KMS-11 (cell line): ENCODE measurements around the gene TRPV3.

ENCODE experiments used
- H2AFZ ChIP-seq: fragments of 200-600 bp; sonication (generic); 2 replicates; pipeline ENCODE4 v1.6.1; 2016; ENCODE audit warnings: antibody characterized with exemption, mixed run types, low read depth
- H3K27ac ChIP-seq: fragments of 200-600 bp; sonication (generic); 2 replicates; pipeline ENCODE4 v1.6.1; 2016; ENCODE audit warnings: mild to moderate bottlenecking, mixed run types
- H3K27me3 ChIP-seq: fragments of 200-600 bp; sonication (generic); 2 replicates; pipeline ENCODE4 v1.6.1; 2017; ENCODE audit warnings: mild to moderate bottlenecking, low read depth, mixed run types, moderate library complexity; ENCODE audit not compliant: insufficient read depth
- H3K36me3 ChIP-seq: fragments of 200-600 bp; sonication (generic); 2 replicates; pipeline ENCODE4 v1.6.1; 2017; ENCODE audit warnings: mild to moderate bottlenecking, mixed run types; ENCODE audit not compliant: insufficient read depth
- H3K4me1 ChIP-seq: fragments of 200-600 bp; sonication (generic); 2 replicates; pipeline ENCODE4 v1.6.1; 2016; ENCODE audit warnings: mild to moderate bottlenecking, low read depth, mixed run types; ENCODE audit not compliant: poor library complexity, severe bottlenecking
- H3K4me2 ChIP-seq: fragments of 200-600 bp; sonication (generic); 2 replicates; pipeline ENCODE4 v1.7.0; 2016; ENCODE audit warnings: mild to moderate bottlenecking, mixed run types
- H3K4me3 ChIP-seq: fragments of 200-600 bp; sonication (generic); IDR thresholded peaks from 2 replicates; pipeline ENCODE4 v1.6.1; 2017; ENCODE audit warnings: low read depth, low read length, mixed read lengths; ENCODE audit not compliant: insufficient read depth
- H3K79me2 ChIP-seq: fragments of 200-600 bp; sonication (generic); 2 replicates; pipeline ENCODE4 v1.6.1; 2016; ENCODE audit warnings: low read depth, mixed run types; ENCODE audit not compliant: insufficient read depth
- H3K9ac ChIP-seq: fragments of 200-600 bp; sonication (generic); 2 replicates; pipeline ENCODE4 v1.6.1; 2016; ENCODE audit warnings: mild to moderate bottlenecking, mixed run types
- H4K20me1 ChIP-seq: fragments of 200-600 bp; sonication (generic); 2 replicates; pipeline ENCODE4 v1.6.1; 2016; ENCODE audit warnings: mild to moderate bottlenecking, mixed run types; ENCODE audit not compliant: insufficient read depth
- TF ChIP-seq, protein P1 (sequence below): fragments of 200-600 bp; sonication (generic); conservative IDR thresholded peaks from 2 replicates; pipeline ENCODE4 v1.6.1; 2017; ENCODE audit warnings: low read depth, mild to moderate bottlenecking, antibody characterized with exemption, low read length, moderate library complexity, mixed read lengths

The TRPV3 gene

DNA sequence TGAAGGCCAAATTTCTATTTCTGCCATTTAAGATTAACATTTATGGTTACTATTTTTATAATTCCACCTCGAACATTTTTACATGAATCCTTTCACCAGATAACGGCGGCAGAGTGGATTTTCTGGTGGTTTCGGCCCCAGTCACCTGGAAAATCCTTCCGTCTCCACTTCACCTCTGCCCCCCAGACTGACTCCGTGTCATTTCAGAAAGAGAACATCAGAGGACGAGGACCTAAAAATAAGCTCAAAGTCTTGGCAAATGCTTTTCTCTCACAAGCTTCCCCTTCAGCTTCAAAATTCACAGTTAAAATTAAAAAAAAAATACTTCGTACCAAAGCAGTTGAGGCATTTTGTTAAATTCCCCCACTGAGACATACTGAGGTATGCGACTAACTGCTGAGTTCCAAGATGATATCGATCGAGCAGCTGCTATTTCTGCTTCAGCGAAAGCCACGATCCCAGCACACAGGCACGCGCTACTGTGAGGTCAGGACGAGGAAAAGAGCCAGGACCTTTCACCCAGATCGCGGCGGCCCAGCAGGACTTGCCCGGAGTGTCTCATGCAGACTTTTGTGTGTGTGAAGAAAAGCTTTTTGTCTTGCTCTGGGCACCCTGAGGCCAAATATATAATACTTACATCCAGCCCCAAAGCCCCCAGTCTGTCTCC, 45.0 kb downstream of the TRPV3 start:
- H2AFZ ChIP-seq: no peak overlapping the region
- H3K4me1 ChIP-seq: no peaks in the 10 kb centered on the region
- no peaks in the 10 kb centered on the region for H4K20me1 ChIP-seq
- H3K27me3 ChIP-seq: no peaks in the 10 kb centered on the region
- no peaks in the 10 kb centered on the region for H3K36me3 ChIP-seq
- no peak overlapping the region for H3K27ac ChIP-seq
- no peaks in the 10 kb centered on the region for H3K79me2 ChIP-seq
- no peak overlapping the region for H3K4me3 ChIP-seq
- H3K4me2 ChIP-seq: no peak overlapping the region
- TF ChIP-seq, protein P1, sequence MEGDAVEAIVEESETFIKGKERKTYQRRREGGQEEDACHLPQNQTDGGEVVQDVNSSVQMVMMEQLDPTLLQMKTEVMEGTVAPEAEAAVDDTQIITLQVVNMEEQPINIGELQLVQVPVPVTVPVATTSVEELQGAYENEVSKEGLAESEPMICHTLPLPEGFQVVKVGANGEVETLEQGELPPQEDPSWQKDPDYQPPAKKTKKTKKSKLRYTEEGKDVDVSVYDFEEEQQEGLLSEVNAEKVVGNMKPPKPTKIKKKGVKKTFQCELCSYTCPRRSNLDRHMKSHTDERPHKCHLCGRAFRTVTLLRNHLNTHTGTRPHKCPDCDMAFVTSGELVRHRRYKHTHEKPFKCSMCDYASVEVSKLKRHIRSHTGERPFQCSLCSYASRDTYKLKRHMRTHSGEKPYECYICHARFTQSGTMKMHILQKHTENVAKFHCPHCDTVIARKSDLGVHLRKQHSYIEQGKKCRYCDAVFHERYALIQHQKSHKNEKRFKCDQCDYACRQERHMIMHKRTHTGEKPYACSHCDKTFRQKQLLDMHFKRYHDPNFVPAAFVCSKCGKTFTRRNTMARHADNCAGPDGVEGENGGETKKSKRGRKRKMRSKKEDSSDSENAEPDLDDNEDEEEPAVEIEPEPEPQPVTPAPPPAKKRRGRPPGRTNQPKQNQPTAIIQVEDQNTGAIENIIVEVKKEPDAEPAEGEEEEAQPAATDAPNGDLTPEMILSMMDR: no peak
- H3K9ac ChIP-seq: no peak overlapping the region

DNA sequence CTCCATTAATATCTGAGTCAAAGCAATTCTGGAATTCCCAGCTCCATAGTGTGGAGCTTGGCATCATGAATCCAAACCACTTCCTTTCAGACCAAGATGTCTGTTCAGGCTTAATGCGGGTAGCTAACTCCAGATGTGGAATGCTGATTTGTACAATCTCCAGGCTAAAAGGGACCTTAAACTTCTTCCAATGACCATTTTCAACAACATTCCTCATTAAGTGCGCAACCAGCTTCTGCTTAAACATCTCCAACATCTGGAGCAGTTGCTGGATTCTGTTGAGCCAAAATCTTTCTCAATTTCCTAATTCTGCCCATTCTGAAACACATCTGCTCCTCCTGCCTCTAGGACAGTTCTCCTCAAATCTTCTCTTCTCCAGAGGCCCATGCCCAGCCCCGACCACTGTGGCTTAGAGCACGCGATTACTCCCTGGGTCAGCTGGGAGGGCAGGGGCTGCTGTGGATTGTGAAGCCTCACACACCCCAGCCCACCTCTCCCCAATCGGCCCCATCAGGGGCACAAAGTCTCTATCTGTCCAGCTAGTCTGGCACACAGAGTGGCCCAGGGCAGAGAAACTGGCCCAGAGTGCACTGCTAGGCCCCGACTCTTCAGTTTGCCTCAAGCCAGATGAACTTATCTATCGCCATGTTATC, 45.6 kb downstream of the TRPV3 start:
- no peak overlapping the region for H2AFZ ChIP-seq
- no peaks in the 10 kb centered on the region for H4K20me1 ChIP-seq
- H3K4me1 ChIP-seq: no peaks in the 10 kb centered on the region
- no peak overlapping the region for H3K9ac ChIP-seq
- H3K4me3 ChIP-seq: no peak overlapping the region
- H3K36me3 ChIP-seq: no peaks in the 10 kb centered on the region
- H3K27ac ChIP-seq: no peak overlapping the region
- H3K4me2 ChIP-seq: no peak overlapping the region
- no peaks in the 10 kb centered on the region for H3K79me2 ChIP-seq
- no peaks in the 10 kb centered on the region for H3K27me3 ChIP-seq
- TF ChIP-seq, protein P1: no peak

DNA sequence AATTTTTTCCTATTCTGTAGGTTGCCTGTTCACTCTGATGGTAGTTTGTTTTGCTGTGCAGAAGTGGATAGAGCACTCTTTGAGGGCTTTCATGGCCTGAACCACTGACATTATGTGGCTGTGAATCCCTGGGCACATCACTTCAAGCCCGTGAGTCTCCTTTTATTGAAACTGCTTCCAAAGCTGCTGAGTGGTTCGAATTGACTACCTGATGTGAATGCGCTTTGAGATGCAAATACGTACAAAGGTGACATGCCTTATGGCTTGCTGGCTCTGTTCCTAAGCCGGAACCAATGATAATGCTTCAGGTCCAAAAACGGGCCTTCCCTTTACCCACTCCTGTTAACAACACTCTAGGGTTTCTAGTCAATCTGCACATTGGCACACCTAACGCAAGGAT, 47.5 kb downstream of the TRPV3 start:
- H3K79me2 ChIP-seq: no peaks in the 10 kb centered on the region
- no peak overlapping the region for H3K4me2 ChIP-seq

DNA sequence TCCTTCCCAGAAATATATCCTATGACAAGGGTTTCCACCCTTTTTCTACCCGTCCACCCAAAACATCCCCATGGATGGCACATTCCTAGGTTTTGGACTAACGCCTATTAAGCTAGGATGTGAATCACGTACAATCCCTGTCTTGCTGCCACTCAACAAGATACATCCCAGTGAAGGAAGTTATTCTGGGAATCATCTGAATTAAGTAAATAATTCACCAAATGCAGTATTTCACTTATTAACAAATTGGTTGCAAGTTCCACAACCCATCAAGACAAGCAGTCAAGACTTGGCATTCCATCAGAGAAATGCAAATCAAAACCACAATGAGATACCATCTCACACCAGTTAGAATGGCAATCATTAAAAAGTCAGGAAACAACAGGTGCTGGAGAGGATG, 49.7 kb downstream of the TRPV3 start:
- H3K36me3 ChIP-seq: no peaks in the 10 kb centered on the region
- no peaks in the 10 kb centered on the region for H3K79me2 ChIP-seq
- no peak overlapping the region for H3K9ac ChIP-seq
- no peak overlapping the region for H2AFZ ChIP-seq
- TF ChIP-seq, protein P1: no peak
- H3K27ac ChIP-seq: no peak overlapping the region
- no peaks in the 10 kb centered on the region for H3K4me1 ChIP-seq
- H3K27me3 ChIP-seq: no peaks in the 10 kb centered on the region
- no peak overlapping the region for H3K4me3 ChIP-seq
- H4K20me1 ChIP-seq: no peaks in the 10 kb centered on the region
- H3K4me2 ChIP-seq: no peak overlapping the region

More for the DNA sequence above, 47.5 kb downstream of the TRPV3 start:
- no peaks in the 10 kb centered on the region for H3K4me1 ChIP-seq
- no peaks in the 10 kb centered on the region for H3K36me3 ChIP-seq
- no peak overlapping the region for H2AFZ ChIP-seq
- H4K20me1 ChIP-seq: no peaks in the 10 kb centered on the region
- TF ChIP-seq, protein P1: no peak
- no peaks in the 10 kb centered on the region for H3K27me3 ChIP-seq
- H3K27ac ChIP-seq: no peak overlapping the region
- H3K4me3 ChIP-seq: no peak overlapping the region
- no peak overlapping the region for H3K9ac ChIP-seq
